Measurements from ENCODE around the gene EML3.

The EML3 gene

GRCh38 chr11:62599069-62599696 lies 13.4 kb downstream of the EML3 start:
- in situ Hi-C loops (cut with HindIII; ENCODE audit: low sequenced_read_pairs): no loop called here
- TF ChIP-seq CTCF (IDR thresholded peaks at IDR 0.05; ENCODE audit: low read depth, low read length, missing control alignments): no peak

GRCh38 chr11:62595124-62595523 lies 17.5 kb downstream of the EML3 start:
- no peak overlapping the region for H3K4me3 ChIP-seq (ENCODE audit: low read depth, low read length)
- no peak for TF ChIP-seq CTCF (IDR thresholded peaks at IDR 0.05; ENCODE audit: low read depth, low read length, missing control alignments)
- in situ Hi-C loops (cut with HindIII; ENCODE audit: low sequenced_read_pairs): no loop called here
- no peak for DNase-seq (ENCODE audit: low read depth)

More at GRCh38 chr11:62599069-62599696, 13.4 kb downstream of the EML3 start:
- peak overlapping the region; percentile 77 for H3K4me3 ChIP-seq (ENCODE audit: low read depth, low read length)
- DNase-seq (ENCODE audit: low read depth): peak; percentile 95

GRCh38 chr11:62593434-62594044 lies 19.0 kb downstream of the EML3 start:
- DNase-seq (ENCODE audit: low read depth): no peak
- in situ Hi-C loops (cut with HindIII; ENCODE audit: low sequenced_read_pairs): no loop called here
- H3K4me3 ChIP-seq (ENCODE audit: low read depth, low read length): no peak overlapping the region
- TF ChIP-seq CTCF (IDR thresholded peaks at IDR 0.05; ENCODE audit: low read depth, low read length, missing control alignments): peak; percentile 71

- no peak for DNase-seq (ENCODE audit: low read depth)
- H3K4me3 ChIP-seq (ENCODE audit: low read depth, low read length): no peak overlapping the region
- in situ Hi-C loops (cut with HindIII; ENCODE audit: low sequenced_read_pairs): no loop called here
- TF ChIP-seq CTCF (IDR thresholded peaks at IDR 0.05; ENCODE audit: low read depth, low read length, missing control alignments): no peak
Observed at GRCh38 chr11:62592989-62593421, 19.6 kb downstream of the EML3 start.

GRCh38 chr11:62592146-62592815 lies 20.3 kb downstream of the EML3 start:
- in situ Hi-C loops (cut with HindIII; ENCODE audit: low sequenced_read_pairs): no loop called here
- H3K4me3 ChIP-seq (ENCODE audit: low read depth, low read length): peak overlapping the region; percentile 79
- no peak for TF ChIP-seq CTCF (IDR thresholded peaks at IDR 0.05; ENCODE audit: low read depth, low read length, missing control alignments)
- DNase-seq (ENCODE audit: low read depth): no peak

GRCh38 chr11:62591448-62592145 lies 21.0 kb downstream of the EML3 start, which contains the start of gene TUT1:
TSS of gene TUT1 (minus strand) at chr11:62591523. CDS start at chr11:62591485, 38 bp downstream.
- no peak for TF ChIP-seq CTCF (IDR thresholded peaks at IDR 0.05; ENCODE audit: low read depth, low read length, missing control alignments)
- peak; percentile 99 for DNase-seq (ENCODE audit: low read depth)
- in situ Hi-C loops (cut with HindIII; ENCODE audit: low sequenced_read_pairs): no loop called here
- peak within 1 kb of the TSS; percentile 79 for H3K4me3 ChIP-seq (ENCODE audit: low read depth, low read length)
